Kidney (tissue), 14 donors: Measurements from ENCODE around the gene TMEM151A. TPM values are rescaled to one million over a fixed set of nuclear protein-coding genes. Genes with fewer than 3 reads are reported as not detected.

Experiments
- DNase-seq, 5 donors: peaks; one replicate each; pipeline ENCODE4 v3.0.0-alpha.2; 2013 to 2020
- FAIRE-seq: peaks from 2 replicates; lab custom pipeline; 2012; peaks lifted over from hg19 to GRCh38; lab: Jason Lieb, UNC
- H3K27ac ChIP-seq, 2 donors: one replicate each; pipeline ENCODE4 v1.7.0; 2013; ENCODE audit warnings: low read depth in 2 of 2, low read length in 2 of 2, inconsistent platforms in 1 of 2
- H3K27me3 ChIP-seq: one replicate; pipeline ENCODE4 v1.7.1; 2013; ENCODE audit warnings: low read length, inconsistent platforms; ENCODE audit not compliant: control insufficient read depth, insufficient read depth
- H3K36me3 ChIP-seq, 3 donors: one replicate each; pipeline versions ENCODE4 v1.7.0 to v1.7.1; 2013; ENCODE audit warnings: low read length in 3 of 3, control low read depth in 1 of 3, inconsistent platforms in 1 of 3; ENCODE audit not compliant: insufficient read depth in 3 of 3, control insufficient read depth in 2 of 3
- H3K4me1 ChIP-seq, 3 donors: one replicate each; pipeline versions ENCODE4 v1.7.0 to v1.7.1; 2013; ENCODE audit warnings: low read length in 3 of 3, inconsistent platforms in 1 of 3, low read depth in 1 of 3; ENCODE audit not compliant: control insufficient read depth in 2 of 3, insufficient read depth in 2 of 3
- H3K4me3 ChIP-seq, 3 donors: one replicate each; pipeline versions ENCODE4 v1.7.0 to v1.8.1; 2013; ENCODE audit warnings: low read length in 3 of 3, control low read depth in 1 of 3, inconsistent platforms in 1 of 3
- H3K9ac ChIP-seq, 3 donors: one replicate each; pipeline versions ENCODE4 v1.7.0 to v1.7.1; 2013; ENCODE audit warnings: low read length in 3 of 3, control low read depth in 1 of 3, inconsistent platforms in 1 of 3
- H3K9me3 ChIP-seq, 3 donors: one replicate each; pipeline versions ENCODE4 v1.7.0 to v1.7.1; 2013; ENCODE audit warnings: low read length in 3 of 3, control low read depth in 1 of 3, inconsistent platforms in 1 of 3; ENCODE audit not compliant: control insufficient read depth in 2 of 3, insufficient read depth in 1 of 3
- CTCF ChIP-seq: IDR thresholded peaks from 3 replicates; pipeline ENCODE4 v1.5.1; 2012; ENCODE audit warnings: mild to moderate bottlenecking, moderate library complexity, borderline replicate concordance; ENCODE audit not compliant: insufficient read depth; ENCODE audit errors: extremely low read depth
- intact Hi-C: fragments of 100-400 bp; cut with DNase I; formaldehyde crosslinking; loops from one replicate; pipeline ENCODE4 v1.11.1; 2022
- polyA plus RNA-seq: library from polyadenylated mRNA; stranded (reverse); fragments of 350-450 nt; fragmentation: Illumina TruSeq; extraction: RNeasy Lipid Tissue Mini Kit (QIAGEN cat#74804); gene quantifications from one replicate; pipeline ENCODE4 v1.2.3, GENCODE V29; 2014; ENCODE audit warnings: low read depth, low replicate concordance; ENCODE audit not compliant: insufficient read depth
- total RNA-seq: library from RNA; stranded (reverse); fragmentation: NEBNext Ultra II Directional; extraction: Animal tissue kit (Norgen Biotek cat#: 25700); gene quantifications from one replicate; pipeline ENCODE4 v1.2.1, GENCODE V29; 2021
- donor health status: control.
- donor health status: control.
- donor health status: control.
- donor health status: control.
- donor health status: control.
- donor health status: DM: yes; HTN: yes; CAD: no.
- donor health status: Normal renal cell carcinoma (clear cell type).

Gene TMEM151A
- total and polyA plus RNA-seq, 2 donors from 2014 or later: 0.19 TPM; not detected in 1

DNA sequence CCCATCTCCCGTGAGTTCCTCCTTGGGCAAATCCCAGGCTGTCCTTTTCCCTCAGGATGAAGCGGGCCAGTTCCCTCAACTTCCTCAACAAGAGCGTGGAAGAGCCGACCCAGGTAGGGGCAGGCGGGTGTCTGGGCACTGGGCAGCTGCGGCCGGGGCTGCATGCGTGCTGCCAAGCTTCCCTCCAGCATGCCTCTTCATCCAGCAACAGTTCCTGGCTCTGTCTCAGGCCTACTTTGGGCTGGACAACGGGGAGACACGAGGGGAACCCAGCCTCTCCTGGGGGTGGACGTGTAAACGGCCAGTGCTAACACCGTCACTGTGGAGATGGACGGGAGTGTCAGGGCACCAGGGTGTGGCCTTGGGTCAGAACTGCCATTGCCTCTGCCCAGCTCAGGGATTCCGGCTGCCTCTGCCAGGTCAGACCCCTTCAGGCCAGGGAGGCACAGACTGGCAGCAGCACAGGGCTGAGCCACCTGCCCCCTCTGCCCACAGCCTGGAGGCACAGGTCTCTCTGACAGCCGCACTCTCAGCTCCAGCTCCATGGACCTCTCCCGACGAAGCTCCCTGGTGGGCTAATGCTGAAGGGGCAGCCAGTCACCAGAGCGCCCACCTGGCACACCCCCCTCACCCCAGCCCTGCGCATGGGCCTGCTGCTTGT is 25.2 kb upstream of the TMEM151A start:
- no peak for FAIRE-seq
- intact Hi-C loops: no loop called here
- Histone ChIP-seq H3K4me1 (peaks cover 0 to 13% (median 6%) of the 10 kb centered on the region in 3 donors), H3K4me3 (peak overlapping the region in 1 of 3 donors; percentile 92), H3K36me3 (peaks cover 0 to 7% (median 2%) of the 10 kb centered on the region in 3 donors), H3K27me3 (no peaks in the 10 kb centered on the region), H3K27ac (peak overlapping the region in 1 of 2 donors; percentile 32), H3K9me3 (no peaks in the 10 kb centered on the region), H3K9ac (peak overlapping the region in 1 of 3 donors; percentile 51)
- peak in 2 of 5 donors; percentile 81 to 88 for DNase-seq
- no peak for TF ChIP-seq CTCF

GRCh38 chr11:66267039-66267378 is 24.7 kb upstream of the TMEM151A start:
- FAIRE-seq (no peak), DNase-seq (no peak)
- Histone ChIP-seq H3K27ac (peak overlapping the region; percentile 32 to 99), H3K4me1 (peaks cover 0 to 13% (median 6%) of the 10 kb centered on the region in 3 donors), H3K27me3 (no peaks in the 10 kb centered on the region), H3K4me3 (peak overlapping the region; percentile 60 to 92 (median 65)), H3K36me3 (peaks cover 2 to 9% (median 3%) of the 10 kb centered on the region in 3 donors), H3K9me3 (no peaks in the 10 kb centered on the region), H3K9ac (peak overlapping the region; percentile 17 to 51 (median 18))
- no peak for TF ChIP-seq CTCF
- intact Hi-C loops: no loop called here

GRCh38 chr11:66267379-66268243 is 24.1 kb upstream of the TMEM151A start:
- no peaks in the 10 kb centered on the region for H3K9me3 ChIP-seq
- FAIRE-seq (no peak), DNase-seq (peak; percentile 92 to 98 (median 96))
- H3K9ac ChIP-seq: peak overlapping the region; percentile 42 to 97 (median 68)
- no peaks in the 10 kb centered on the region for H3K27me3 ChIP-seq
- intact Hi-C loops: no loop called here
- peaks cover 6 to 9% (median 9%) of the 10 kb centered on the region in 3 donors for H3K36me3 ChIP-seq
- peak overlapping the region; percentile 69 to 92 (median 85) for H3K4me3 ChIP-seq
- H3K27ac ChIP-seq: peak overlapping the region; percentile 98 to 99
- TF ChIP-seq CTCF: no peak
- H3K4me1 ChIP-seq: peaks cover 0 to 13% (median 6%) of the 10 kb centered on the region in 3 donors
